ENCODE data around the gene HNRNPUL2.

DNA sequence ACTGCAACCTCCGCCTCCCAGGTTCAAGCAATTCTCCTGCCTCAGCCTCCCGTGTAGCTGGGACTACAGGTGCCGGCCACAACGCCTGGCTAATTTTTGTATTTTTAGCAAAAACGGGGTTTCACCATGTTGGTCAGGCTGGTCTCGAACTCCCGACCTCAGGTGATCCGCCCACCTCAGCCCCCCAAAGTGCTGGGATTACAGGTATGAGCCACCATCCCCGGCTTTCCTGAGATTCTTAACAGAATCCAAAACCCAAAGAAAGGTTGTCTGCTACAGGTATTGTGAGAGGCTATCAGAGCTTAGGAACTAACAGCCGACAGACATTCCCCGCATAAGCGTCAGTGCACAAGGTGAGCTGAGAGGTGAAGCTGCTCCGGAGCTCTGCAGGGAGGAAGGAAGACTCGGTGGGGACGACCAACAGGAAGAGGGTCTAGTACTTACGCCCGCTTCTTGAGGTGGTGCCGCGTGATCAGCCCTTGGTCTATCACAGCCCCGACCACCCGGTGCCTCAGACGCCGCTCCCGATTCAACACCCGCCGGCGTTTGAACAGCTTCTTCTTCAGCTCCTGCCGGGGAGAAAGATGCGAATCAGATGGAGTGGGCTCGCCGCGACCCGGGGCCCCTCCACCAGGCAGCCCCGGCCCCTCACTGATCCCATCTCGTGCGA, 62.7 kb downstream of the HNRNPUL2 start:
- TF ChIP-seq CTCF (conservative IDR thresholded peaks at IDR 0.05; ENCODE audit: low read depth, low read length), result no peak
- TF ChIP-seq BHLHE40 (IDR thresholded peaks at IDR 0.05; ENCODE audit: low read depth, low read length), result no peak
- TF ChIP-seq POLR2A (IDR thresholded peaks at IDR 0.05; ENCODE audit: low read depth, low read length), result no peak
- TF ChIP-seq MAFK (IDR thresholded peaks at IDR 0.05; ENCODE audit: low read depth, low read length), result no peak
- no peak for TF ChIP-seq RFX5 (IDR thresholded peaks at IDR 0.05; ENCODE audit: low read depth, low read length)
- TF ChIP-seq FOS (IDR thresholded peaks at IDR 0.05; ENCODE audit: low read depth, low read length), result no peak
- no peak for TF ChIP-seq RAD21 (IDR thresholded peaks at IDR 0.05; ENCODE audit: low read length)
- no peak for TF ChIP-seq CEBPB (IDR thresholded peaks at IDR 0.05; ENCODE audit: low read depth, low read length)

Data from IMR-90 (cell line).